Astrocyte of the cerebellum (primary cell): Measurements from ENCODE around the gene C1orf122.

Source experiments
- DNase-seq: peaks from one replicate; pipeline ENCODE4 v3.0.0-alpha.2; 2011; ENCODE audit warnings: low read depth
- H3K4me3 ChIP-seq: 2 replicates; pipeline ENCODE4 v1.5.1; 2011; ENCODE audit warnings: mild to moderate bottlenecking, low read depth, low read length, moderate library complexity
- in situ Hi-C: cut with HindIII; loops from 2 replicates; pipeline ENCODE4 v1.10.0; 2017; ENCODE audit warnings: low sequenced_read_pairs
- TF ChIP-seq, protein P1 (sequence below): IDR thresholded peaks from 2 replicates; pipeline ENCODE4 v1.5.1; 2012; ENCODE audit warnings: low read length, low read depth, moderate library complexity, mild to moderate bottlenecking; ENCODE audit errors: missing control alignments

C1orf122 gene

DNA sequence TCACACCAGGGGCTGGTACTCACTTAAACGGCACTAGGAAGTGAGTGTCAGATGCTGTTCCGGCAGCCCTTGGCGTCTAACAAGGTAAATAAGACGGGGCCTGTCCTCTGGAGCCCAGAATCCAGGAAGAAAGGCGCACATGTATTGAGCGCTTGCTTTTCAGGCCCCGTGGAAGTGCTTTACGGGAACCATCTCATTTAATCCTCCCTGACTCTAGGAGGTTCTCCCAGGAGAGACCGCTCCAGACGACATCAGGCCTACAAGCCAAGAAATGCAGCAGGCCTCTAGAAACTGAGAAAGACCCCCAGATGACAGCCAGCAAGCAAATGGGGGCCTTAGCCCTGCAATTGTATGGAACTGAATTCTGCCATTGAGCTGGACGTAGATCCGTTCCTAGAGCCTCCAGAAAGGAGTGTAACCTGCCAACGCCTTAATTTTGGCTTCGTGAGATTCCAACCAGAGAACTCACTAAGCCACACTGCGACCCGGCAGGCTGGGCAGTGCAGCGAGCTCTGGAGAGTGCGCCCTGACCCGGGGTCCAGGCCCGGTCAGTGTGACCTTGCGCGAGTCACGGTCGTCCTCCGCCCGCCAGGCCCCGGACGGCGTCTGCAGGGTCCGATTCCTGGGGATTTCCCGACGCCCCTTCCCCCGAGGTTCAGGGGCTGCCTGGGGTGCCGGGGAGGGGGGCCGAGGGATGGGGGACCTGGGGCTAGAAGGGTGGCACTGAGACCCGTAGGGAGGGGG lies 14.5 kb upstream of the C1orf122 start:
- DNase-seq: no peak
- TF ChIP-seq, protein P1, sequence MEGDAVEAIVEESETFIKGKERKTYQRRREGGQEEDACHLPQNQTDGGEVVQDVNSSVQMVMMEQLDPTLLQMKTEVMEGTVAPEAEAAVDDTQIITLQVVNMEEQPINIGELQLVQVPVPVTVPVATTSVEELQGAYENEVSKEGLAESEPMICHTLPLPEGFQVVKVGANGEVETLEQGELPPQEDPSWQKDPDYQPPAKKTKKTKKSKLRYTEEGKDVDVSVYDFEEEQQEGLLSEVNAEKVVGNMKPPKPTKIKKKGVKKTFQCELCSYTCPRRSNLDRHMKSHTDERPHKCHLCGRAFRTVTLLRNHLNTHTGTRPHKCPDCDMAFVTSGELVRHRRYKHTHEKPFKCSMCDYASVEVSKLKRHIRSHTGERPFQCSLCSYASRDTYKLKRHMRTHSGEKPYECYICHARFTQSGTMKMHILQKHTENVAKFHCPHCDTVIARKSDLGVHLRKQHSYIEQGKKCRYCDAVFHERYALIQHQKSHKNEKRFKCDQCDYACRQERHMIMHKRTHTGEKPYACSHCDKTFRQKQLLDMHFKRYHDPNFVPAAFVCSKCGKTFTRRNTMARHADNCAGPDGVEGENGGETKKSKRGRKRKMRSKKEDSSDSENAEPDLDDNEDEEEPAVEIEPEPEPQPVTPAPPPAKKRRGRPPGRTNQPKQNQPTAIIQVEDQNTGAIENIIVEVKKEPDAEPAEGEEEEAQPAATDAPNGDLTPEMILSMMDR: no peak
- no peak overlapping the region for H3K4me3 ChIP-seq
- in situ Hi-C loops: no loop called here

DNA sequence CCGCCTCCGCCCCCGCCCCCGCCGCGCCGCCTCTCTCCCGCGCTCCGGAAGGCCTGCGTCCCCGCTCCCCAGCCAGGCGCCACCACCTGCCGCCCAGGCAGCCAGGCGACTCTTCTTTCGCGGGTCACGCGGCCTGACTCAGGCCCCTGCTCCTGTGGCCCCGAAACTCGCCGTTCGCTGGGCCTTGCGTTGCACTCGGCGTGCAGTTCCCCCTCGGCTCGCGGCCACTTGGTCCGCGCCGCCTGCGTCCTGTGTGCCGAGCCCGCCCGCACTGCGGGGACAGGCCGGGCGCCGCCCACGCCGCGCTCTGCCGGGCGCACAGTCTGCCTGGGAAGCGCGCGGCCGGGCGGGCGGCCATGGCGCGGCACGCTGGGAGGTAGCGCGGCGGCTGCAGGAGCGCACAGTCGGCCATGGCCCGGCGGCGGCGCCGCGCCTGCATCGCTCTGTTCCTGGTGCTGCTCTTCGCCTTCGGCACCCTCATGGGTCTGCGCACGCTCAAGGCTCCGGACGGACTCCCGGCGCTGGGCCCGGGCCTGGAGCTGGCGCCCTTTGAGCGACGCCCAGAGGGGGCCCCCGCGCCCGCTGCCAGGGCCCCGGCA lies 13.7 kb upstream of the C1orf122 start, which contains the start of gene MANEAL:
MANEAL (plus strand) TSS at position 75 of the 599 bp plus-strand sequence; CDS start at position 411, 336 bp downstream.
- DNase-seq: no peak
- H3K4me3 ChIP-seq: peak within 1 kb of the TSS; percentile 36
- TF ChIP-seq, protein P1: no peak
- in situ Hi-C loops: no loop called here

DNA sequence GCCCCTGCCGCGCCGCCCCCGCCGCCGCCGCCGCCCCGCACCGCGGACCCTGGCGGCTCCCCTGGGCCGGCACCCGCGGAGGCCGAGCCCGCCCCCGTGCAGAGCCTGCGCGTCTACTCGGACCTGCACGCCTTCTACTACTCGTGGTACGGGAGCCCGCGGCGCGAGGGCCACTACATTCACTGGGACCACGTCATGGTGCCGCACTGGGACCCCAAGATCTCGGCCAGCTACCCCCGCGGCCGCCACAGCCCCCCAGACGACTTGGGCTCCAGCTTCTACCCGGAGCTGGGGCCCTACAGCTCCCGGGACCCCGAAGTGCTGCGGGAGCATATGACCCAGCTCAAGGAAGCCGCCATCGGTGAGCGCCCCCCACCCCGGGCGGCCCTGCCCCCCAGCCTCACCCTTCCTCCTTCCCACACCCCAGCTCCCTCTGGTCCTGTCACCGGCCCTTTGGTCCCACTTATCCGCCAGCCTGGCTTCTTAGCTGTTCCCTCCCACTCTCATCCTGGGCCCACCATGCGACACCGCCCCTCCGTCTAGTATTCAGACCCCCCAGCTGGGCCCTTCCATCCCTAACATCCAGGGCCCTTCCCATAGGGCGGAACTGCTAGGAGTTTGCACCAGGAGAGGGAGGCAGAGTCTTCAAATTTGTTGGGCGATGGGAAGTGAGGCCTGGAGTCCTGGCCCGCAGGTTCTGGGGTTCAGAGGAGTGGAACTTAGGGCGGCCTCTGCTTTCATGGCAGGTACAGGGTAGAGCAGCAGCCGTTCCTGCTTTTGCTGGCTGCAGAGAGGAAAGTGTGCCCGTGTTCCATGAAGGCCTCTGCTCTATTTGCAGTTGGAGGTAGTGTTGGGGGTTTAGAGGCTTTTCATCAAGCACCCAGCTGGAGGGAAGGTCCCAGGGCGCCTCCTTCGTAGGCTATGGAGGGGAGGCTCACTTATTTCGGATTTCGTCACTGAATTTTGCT lies 12.9 kb upstream of the C1orf122 start:
- in situ Hi-C loops: no loop called here
- TF ChIP-seq, protein P1: peak; percentile 3
- H3K4me3 ChIP-seq: peak overlapping the region; percentile 36
- no peak for DNase-seq

DNA sequence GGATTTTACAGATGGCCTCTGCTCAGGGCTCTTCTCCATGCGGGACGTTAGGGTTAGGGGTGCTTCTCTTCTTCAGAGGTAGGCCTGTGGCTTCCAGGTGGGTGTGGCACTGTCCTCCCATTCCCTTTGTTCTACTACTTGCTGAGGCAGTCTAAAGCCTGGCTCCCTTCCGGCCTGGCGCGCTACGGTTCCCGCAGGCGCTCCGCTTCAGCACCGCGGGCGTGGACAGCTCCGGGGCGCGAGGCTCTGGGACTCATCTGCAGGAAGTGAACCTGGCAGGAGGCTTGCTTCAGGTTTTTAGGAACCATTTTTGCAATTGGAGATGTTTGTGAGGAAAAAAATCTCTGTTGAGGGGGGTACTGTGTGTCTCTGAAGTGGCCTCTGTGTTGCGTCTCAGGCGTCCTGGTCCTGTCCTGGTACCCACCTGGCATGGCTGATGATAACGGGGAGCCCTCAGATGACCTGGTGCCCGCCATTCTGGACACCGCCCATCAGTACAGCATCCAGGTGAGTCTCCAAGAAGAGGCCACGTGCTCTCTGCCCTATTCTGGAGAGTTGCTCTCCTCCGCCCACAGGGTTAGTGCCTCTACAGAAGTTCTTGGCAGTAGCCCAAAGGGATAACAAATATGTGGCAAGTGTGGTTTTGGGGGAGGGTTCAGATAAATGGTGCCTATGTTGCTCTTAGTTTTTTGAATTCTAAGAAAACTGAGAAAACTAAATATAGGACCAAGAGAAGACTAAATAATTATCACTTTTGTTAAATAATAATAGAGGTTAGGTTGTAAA lies 12.1 kb upstream of the C1orf122 start:
- TF ChIP-seq, protein P1: no peak
- DNase-seq: no peak
- in situ Hi-C loops: no loop called here
- H3K4me3 ChIP-seq: no peak overlapping the region

DNA sequence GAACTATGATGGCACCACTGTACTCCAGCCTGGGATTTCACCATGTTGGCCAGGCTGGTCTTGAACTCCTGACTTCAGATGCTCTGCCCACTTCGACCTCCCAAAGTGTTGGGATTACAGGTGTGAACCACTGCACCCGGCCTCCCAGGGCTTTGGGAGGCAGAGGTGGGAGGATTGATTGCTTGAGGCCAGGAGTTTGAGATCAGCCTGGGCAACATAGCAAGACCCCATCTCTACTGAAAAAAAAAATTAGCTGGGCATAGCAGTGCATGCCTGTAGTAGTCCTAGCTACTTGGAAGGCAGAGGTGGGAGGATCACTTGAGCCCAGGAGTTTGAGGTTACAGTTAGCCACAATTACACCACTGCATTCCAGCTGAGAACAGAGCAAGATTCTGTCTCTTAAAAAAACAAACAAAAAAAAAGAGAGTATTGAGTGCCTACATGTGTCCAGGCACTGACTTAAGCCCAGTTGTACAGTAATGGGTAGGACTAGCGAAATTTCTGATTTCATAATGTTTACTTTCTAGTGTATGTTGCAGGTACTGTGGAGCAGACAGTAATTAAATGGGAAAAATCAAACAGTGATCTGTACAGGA lies 9.7 kb upstream of the C1orf122 start:
- no peak overlapping the region for H3K4me3 ChIP-seq
- TF ChIP-seq, protein P1: no peak
- DNase-seq: peak; percentile 43
- in situ Hi-C loops: no loop called here
